Measurements from ENCODE around the gene TGFBR1.
A peak's percentile ranks its signal among the peaks of the same experiment; 100 is the strongest.

Gene TGFBR1

DNA sequence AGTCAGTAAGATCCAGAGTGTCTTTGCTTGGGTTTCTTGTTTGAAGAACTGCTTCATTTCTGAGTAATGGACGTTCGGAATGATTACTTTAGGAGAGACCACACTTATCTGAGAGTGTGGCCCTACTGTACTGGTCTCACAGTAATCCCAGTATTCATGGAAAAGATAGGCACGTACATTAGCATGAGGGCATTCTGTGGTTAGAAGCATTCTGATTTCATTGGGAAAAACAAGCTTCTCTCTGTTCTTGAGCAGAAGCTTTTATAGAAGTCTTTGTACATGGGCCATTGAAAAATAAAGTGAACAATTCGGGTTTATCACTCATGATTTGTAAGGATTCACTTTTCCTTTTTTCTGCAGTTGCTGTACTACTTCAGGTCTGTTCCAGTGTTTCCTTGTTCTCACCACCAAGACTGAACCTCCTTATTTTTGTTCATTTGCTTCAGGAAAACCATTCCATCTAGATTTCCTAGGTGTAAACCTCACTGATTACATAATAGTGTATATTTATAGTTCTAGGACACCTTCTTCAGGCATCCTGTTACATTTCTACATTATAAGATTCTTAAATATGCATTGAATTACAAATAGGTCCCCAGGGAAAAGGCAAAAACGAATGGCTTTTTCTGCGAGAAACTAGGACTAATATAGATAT is 10.1 kb downstream of the TGFBR1 start:
- H3K4me3 ChIP-seq (ENCODE audit: low read depth, low read length) = no peak overlapping the region
- no peak overlapping the region for H3K27ac ChIP-seq (ENCODE audit: extremely low read depth, low read depth, low read length)
- H3K36me3 ChIP-seq (ENCODE audit: control insufficient read depth in 2 of 2, insufficient read depth in 1 of 2, low read length in 2 of 2) = no peaks in the 10 kb centered on the region
- H3K9me3 ChIP-seq (ENCODE audit: control insufficient read depth, insufficient read depth, low read depth, low read length) = no peaks in the 10 kb centered on the region
- POLR2A ChIA-PET = interaction anchor here (0.9 to 1.9 kb wide), 2 partner anchors 9 to 11 kb away, joined by 3 to 4 read pairs; partner anchors contain the start of gene TGFBR1
- TF ChIP-seq MEIS1 (CRISPR knock-in tag; IDR thresholded peaks at IDR 0.05; ENCODE audit: borderline replicate concordance) = no peak
- TF ChIP-seq ZNF501 (tag by site-specific recombination; IDR thresholded peaks at IDR 0.05) = no peak
- TF ChIP-seq ATF2 (tag by site-specific recombination; IDR thresholded peaks at IDR 0.05; ENCODE audit: low read depth) = no peak
- TF ChIP-seq, protein P1, sequence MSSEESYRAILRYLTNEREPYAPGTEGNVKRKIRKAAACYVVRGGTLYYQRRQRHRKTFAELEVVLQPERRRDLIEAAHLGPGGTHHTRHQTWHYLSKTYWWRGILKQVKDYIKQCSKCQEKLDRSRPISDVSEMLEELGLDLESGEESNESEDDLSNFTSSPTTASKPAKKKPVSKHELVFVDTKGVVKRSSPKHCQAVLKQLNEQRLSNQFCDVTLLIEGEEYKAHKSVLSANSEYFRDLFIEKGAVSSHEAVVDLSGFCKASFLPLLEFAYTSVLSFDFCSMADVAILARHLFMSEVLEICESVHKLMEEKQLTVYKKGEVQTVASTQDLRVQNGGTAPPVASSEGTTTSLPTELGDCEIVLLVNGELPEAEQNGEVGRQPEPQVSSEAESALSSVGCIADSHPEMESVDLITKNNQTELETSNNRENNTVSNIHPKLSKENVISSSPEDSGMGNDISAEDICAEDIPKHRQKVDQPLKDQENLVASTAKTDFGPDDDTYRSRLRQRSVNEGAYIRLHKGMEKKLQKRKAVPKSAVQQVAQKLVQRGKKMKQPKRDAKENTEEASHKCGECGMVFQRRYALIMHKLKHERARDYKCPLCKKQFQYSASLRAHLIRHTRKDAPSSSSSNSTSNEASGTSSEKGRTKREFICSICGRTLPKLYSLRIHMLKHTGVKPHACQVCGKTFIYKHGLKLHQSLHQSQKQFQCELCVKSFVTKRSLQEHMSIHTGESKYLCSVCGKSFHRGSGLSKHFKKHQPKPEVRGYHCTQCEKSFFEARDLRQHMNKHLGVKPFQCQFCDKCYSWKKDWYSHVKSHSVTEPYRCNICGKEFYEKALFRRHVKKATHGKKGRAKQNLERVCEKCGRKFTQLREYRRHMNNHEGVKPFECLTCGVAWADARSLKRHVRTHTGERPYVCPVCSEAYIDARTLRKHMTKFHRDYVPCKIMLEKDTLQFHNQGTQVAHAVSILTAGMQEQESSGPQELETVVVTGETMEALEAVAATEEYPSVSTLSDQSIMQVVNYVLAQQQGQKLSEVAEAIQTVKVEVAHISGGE (tag by site-specific recombination; conservative IDR thresholded peaks at IDR 0.05; ENCODE audit: low read depth) = no peak
- TF ChIP-seq ZNF274 (IDR thresholded peaks at IDR 0.05; ENCODE audit: low read length) = no peak
- TF ChIP-seq ZNF274 (tag by site-specific recombination; IDR thresholded peaks at IDR 0.05; ENCODE audit: borderline replicate concordance) = no peak
- no peak for TF ChIP-seq ZNF518A (tag by site-specific recombination; conservative IDR thresholded peaks at IDR 0.05; ENCODE audit: low read depth)
- no peak for TF ChIP-seq ZNF473 (tag by site-specific recombination; IDR thresholded peaks at IDR 0.05)
- TF ChIP-seq SCRT1 (tag by site-specific recombination; IDR thresholded peaks at IDR 0.05; ENCODE audit: borderline replicate concordance) = no peak
- no peak for TF ChIP-seq HOXD13 (CRISPR knock-in tag; IDR thresholded peaks at IDR 0.05; ENCODE audit: borderline replicate concordance)
- TF ChIP-seq ZNF202 (tag by site-specific recombination; IDR thresholded peaks at IDR 0.05; ENCODE audit: borderline replicate concordance) = no peak
- peaks cover 7% of the 10 kb centered on the region; the same call in 1 of the 2 replicates for H3K4me1 ChIP-seq (ENCODE audit: control insufficient read depth, insufficient read depth, low read length)
- CTCF ChIA-PET = interaction anchor here (2.3 kb wide), 1 partner anchor 49 kb away, joined by 9 read pairs; no protein-coding TSS in a partner anchor

DNA sequence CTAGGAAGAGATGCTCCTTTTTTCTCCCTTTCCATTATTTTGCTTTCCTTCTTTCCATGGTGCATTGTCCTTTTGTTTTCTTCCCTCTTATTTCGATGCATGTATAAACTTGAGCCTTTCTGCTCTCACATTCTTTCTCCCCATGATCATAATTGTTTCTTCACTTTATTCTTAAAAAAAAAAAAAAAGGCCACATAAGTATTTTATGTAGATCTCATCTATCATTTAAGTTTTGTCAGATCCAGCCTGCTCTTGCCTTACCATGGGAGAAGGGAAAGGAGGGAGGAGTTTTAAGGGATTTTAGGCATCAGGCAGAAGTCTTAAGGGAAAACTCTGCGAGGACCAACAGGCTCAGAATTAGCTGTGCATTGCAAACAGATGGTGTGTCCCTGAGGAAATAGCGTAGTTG is 11.1 kb downstream of the TGFBR1 start:
- Histone ChIP-seq H3K27ac (ENCODE audit: extremely low read depth, low read depth, low read length) (no peak overlapping the region), H3K36me3 (ENCODE audit: control insufficient read depth in 2 of 2, insufficient read depth in 1 of 2, low read length in 2 of 2) (no peaks in the 10 kb centered on the region), H3K9me3 (ENCODE audit: control insufficient read depth, insufficient read depth, low read depth, low read length) (no peaks in the 10 kb centered on the region), H3K4me3 (ENCODE audit: low read depth, low read length) (no peak overlapping the region), H3K4me1 (ENCODE audit: control insufficient read depth, insufficient read depth, low read length) (peaks cover 15% of the 10 kb centered on the region)
- no peak for TF ChIP-seq ZNF274 (IDR thresholded peaks at IDR 0.05; ENCODE audit: low read length)
- no peak for TF ChIP-seq ZNF274 (tag by site-specific recombination; IDR thresholded peaks at IDR 0.05; ENCODE audit: borderline replicate concordance)
- peak; percentile 74 for TF ChIP-seq PRDM1 (tag by site-specific recombination; IDR thresholded peaks at IDR 0.05)
- ChIA-PET CTCF (interaction anchor here (0.5 to 1.6 kb wide), 3 partner anchors 9 to 25 kb away, joined by 3 to 6 read pairs (median 3); no protein-coding TSS in a partner anchor), POLR2A (no interaction called here)

All from HEK293 (cell line).